HG03460 (cell line): ENCODE results near the gene LRBA.
"Not testable (repeated sequence)": the region's sequence is repeated elsewhere in the genome, so short reads cannot be mapped to it uniquely, and the experiment has no call there.

Source experiments
- ATAC-seq: cut with Tn5 transposase; IDR thresholded peaks from one replicate; pipeline ENCODE4 v1.9.1; 2021; ENCODE audit not compliant: unreplicated experiment

LRBA gene, protein sequence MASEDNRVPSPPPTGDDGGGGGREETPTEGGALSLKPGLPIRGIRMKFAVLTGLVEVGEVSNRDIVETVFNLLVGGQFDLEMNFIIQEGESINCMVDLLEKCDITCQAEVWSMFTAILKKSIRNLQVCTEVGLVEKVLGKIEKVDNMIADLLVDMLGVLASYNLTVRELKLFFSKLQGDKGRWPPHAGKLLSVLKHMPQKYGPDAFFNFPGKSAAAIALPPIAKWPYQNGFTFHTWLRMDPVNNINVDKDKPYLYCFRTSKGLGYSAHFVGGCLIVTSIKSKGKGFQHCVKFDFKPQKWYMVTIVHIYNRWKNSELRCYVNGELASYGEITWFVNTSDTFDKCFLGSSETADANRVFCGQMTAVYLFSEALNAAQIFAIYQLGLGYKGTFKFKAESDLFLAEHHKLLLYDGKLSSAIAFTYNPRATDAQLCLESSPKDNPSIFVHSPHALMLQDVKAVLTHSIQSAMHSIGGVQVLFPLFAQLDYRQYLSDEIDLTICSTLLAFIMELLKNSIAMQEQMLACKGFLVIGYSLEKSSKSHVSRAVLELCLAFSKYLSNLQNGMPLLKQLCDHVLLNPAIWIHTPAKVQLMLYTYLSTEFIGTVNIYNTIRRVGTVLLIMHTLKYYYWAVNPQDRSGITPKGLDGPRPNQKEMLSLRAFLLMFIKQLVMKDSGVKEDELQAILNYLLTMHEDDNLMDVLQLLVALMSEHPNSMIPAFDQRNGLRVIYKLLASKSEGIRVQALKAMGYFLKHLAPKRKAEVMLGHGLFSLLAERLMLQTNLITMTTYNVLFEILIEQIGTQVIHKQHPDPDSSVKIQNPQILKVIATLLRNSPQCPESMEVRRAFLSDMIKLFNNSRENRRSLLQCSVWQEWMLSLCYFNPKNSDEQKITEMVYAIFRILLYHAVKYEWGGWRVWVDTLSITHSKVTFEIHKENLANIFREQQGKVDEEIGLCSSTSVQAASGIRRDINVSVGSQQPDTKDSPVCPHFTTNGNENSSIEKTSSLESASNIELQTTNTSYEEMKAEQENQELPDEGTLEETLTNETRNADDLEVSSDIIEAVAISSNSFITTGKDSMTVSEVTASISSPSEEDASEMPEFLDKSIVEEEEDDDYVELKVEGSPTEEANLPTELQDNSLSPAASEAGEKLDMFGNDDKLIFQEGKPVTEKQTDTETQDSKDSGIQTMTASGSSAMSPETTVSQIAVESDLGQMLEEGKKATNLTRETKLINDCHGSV (N-terminal part only)

DNA sequence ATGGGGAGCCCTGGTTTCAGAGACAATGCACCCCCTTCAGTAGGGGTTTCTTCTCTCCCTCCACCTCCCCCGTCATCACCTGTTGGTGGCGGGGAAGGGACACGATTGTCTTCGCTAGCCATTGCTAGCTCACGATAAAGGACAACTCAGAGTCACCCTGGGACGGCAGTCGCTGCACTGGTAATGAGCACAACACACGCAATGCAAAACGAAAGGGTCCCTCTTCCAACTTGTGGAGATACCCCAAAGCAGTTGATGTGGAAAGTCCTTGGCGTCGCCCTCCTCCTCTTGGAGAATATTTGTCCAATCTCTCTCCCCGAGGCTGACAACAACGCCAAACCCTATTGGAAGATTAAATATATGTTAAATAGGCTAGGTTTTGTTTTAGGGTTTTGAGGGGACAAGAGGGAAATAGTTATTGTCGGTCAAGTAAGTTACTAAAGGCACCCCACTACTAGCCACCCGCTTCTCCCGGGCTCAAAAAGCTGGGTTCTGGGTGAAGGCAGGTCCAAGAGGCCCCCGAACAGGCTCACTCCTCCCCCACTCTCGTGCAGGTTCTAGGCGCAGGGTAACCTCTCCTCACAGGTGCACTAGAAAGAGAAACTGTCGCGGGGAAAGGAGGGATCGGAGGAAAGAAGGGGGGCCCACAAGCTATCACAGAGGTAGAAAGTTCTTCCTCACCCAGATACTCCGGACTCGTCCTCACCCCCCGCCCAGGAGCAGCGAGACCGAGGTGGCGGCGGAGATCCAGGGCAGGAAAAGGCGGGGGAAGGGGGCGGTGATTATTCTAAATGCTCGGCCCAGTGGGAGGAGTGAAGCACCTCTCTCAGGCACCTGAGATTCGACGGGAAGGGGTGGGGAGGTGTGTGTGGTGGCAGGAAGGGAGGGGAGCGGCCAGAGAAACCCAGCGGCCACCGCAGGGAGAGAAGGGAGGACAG is at the start of gene LRBA:
LRBA (minus strand) TSS at position 764 of the 938 bp plus-strand sequence; CDS start at position 122, 642 bp downstream.
- peak; percentile 72 for ATAC-seq

DNA sequence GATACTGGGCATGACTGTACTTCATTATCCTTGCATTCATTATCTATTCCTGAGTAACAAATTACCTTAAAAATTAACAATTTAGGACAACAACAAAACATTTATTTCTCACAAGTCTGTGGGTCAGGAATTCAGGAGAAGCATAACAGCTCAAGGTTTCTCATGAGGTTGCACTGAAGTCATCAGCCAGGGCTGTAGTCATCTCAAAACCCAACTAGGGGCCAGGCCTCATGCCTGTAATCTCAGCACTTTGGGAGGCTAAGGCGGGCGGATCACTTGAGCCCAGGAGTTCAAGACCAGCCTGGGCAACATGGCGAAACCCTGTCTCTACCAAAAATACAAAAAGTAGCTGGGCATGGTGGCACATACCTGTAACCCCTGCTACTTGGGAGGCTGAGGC is 48.1 kb upstream of the LRBA start:
- not testable (repeated sequence) for ATAC-seq

DNA sequence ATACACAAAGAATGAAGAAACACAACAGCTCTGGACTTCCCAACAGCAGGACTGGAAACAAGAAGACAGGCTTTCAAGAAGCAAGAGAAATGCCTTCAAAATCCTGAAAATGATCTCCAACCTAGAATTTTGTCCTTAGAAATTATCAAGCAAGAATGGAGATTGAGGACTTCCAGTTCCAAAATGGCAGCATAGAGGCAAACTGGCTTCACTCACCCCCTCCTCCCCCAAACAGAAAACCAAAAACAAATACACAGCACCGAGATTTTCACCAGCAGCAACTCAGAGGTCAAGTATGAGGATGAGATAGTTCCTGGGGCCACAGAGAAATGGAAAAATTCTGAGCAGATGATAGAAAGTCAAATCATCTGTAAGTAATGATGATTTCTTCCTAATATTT is 40.5 kb upstream of the LRBA start:
- ATAC-seq: no peak

DNA sequence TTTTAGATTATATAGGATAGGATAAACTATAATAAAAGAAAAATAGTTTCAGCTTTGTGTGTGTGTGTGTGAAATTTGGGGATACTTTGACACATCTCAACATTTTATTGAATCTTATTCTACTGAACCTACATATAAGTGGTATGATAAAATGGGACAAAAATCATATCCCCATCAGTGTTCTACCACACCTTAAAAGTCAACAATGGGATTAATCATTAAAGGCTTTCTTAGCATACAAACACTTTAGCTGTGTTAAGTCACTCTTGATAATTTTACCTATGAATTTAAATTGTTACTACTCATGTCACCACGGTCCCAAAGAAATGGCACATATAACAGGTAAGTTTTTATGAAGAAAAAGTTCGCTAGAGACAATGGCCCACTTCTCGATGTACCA is 37.7 kb upstream of the LRBA start:
- no peak for ATAC-seq

DNA sequence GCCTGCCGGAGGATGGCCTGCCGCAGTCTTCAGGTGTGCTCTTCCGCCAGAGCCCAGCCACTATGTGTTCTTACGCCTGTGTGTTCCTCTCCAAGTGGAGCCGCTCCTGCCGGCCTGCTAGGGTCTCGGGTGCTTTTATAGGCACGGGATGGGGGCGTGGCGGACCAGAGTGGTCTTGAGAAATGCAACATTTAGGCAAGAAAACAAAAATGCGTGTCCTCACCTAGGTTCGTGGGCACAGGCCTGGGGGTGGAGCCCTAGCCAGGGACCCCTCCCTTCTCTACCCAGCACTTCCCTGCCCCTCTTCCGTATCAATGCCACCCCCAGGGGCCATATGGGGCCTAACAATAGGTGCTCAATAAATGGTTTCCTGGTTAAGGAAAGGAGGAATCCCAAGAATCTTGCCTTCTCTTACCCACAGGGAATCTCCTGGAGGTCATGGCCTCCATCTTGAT is 34.4 kb upstream of the LRBA start:
- ATAC-seq: no peak

DNA sequence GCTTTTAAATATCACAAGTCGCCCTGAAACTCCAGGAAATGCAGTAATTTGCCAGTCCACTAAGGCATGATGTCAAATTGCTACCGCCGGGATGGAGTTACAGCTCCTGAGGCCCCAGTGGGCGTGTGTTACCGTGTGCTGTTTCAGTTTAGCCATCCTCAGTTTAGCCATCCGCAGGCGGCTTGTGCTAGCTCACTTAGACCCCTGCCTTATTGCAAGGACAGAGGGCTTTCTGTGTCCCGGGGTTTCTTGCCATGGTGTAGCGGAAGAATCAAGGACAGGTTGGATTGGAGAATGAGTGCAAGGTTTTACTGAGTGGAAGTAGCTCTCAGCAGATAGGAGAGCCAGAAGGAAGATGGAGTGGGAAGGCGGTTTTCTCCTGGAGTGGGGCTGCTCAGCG is 33.8 kb upstream of the LRBA start:
- ATAC-seq: no peak

DNA sequence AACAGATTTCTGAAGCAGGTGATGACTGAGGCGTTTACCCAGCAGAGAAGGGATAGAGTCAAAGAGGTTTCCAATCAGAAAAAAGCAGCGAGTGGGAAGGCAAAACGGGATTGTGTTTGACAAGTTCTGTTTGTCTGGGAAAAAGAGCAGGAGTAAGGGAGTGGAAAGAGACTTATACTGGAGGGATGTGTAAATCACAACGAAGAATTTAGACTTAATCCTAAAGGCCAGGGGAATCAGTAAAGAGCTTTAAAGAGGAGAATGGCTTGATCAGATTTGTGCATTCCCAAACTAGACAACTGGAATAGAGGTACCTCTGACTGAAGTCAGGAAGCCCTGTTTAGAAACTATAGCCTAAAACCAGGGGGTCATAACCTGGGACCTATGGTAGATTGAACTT is 31.5 kb upstream of the LRBA start:
- no peak for ATAC-seq

DNA sequence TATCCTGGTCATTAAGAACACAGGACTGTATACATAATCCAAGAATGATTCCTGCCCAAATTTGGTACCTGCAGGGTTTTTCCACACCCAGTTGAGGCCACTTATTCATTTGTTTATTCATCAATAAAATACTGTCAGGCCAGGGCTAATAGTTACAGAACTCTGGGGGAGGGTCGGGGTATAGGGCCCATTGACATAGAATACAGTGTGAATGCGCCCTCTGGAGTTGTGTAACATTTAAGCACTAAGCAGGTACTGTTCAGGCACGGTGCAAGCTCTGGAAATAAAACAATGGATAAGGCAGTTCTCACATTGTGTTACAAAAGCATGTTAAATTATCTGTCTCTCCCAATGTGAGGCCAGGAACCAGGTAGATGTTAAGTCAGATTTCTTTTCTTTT is 30.8 kb upstream of the LRBA start:
- no peak for ATAC-seq

DNA sequence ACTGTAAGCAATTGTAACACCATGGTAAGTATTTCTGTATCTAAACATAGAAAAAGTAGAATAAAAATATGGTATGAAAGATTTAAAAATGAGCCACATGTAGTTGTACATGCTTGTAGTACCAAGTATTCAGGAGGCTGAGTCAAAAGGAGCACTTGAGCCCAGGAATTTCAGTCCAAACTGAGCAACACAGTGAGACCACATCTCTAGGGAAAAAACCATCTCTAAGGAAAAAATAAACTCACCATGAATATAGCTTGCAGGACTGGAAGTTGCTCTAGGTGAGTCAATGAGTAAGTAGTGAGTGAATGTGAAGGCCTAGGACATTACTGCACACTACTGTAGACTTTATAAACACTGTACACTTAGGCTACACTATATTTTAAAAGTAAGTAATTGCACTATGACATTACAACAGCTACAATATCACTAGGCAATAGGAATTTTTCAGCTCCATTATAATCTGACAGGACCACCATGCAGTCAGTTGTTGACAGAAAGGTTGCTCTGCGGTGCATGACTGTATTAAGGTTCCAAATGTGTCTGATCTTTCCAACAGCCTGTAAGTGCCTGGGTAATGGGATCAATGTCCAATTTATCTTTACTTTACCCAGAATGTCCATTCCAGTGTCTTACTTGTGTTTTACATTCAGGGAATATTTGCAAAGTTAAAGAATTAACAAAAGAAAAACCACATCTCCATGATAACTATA is 28.9 kb upstream of the LRBA start:
- ATAC-seq: no peak

DNA sequence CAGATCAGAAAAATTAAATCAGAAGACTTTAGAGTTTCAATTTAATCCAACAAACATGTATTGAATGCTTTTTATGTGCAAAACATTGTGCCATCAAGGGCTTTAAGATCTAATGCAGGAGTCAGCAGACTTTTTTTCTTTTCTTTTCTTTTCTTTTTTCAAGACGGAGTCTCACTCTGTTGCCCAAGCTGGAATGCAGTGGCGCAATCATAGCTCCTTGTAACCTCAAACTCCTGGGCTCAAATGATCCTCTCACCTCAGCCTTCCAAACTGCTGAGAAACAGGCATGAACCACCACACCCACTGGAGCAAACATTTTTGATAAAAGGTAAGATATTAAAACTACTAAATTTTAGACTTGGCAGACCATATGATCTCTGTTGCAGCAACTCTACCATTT is 24.6 kb upstream of the LRBA start:
- no peak for ATAC-seq

DNA sequence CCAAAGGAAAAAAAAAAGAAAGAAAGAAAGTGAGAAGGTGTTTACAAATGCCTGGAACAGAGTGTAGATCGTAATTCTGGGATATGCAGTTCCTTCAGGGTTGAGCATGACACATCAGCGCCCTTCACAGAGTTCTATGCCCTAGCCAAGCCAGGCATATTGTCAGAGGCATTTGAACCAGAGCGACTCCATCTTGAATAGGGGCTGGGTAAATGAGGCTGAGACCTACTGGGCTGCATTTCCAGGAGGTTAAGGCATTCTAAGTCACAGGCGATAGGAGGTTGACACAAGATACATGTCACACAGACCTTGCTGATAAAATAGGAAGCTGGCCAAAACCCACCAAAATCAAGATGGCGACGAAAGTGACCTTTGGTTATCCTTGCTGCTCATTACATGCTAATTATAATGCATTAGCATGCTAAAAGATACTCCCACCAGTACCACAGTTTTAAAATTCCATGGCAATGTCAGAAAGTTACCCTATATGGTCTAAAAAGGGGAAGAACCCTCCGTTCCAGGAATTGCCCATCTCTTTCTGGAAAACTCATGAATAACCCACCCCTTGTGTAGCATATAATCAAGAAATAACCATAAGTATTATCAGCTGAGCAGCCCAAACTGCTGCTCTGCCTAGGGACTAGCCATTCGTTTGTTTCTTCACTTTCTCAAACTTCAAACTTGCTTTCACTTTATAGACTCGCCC is 23.5 kb upstream of the LRBA start:
- ATAC-seq: no peak

DNA sequence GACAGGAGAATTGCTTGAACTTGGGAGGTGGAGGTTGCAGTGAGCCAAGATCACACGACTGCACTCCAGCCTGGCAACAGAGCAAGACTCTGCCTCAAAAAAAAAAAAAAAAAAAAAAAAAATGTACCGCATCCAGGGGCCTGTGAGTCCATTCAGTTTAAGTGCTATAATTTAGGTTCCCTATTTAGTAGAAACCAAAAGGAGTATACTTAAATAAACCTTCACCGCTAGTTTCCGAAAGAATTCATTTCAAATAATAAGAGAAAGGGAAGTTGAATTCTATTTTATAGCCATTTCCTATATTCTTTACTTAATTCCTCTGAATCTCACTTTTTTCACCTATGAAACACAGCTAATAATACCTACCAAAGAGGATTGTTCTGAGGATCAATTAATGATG is 20.8 kb upstream of the LRBA start:
- ATAC-seq: no peak

DNA sequence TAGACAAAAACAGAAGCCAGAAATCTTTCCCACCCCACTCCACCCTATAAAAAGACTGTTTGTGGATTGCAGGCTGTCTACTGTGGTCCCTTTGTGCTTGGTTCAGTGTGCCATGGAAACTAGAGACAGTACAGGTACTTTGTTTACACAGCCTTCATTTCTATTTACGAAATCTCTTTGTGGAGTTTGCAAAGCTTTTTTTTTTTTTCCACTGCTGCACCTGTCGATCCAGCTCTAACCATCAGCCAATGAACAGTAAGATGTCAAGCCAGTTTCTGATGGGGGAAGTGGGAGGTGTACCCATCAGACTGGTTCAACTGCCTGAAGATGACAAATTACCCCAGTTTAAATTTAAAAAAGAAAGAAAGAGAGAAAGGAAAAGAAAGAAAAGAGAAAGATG is 20.2 kb upstream of the LRBA start:
- no peak for ATAC-seq

DNA sequence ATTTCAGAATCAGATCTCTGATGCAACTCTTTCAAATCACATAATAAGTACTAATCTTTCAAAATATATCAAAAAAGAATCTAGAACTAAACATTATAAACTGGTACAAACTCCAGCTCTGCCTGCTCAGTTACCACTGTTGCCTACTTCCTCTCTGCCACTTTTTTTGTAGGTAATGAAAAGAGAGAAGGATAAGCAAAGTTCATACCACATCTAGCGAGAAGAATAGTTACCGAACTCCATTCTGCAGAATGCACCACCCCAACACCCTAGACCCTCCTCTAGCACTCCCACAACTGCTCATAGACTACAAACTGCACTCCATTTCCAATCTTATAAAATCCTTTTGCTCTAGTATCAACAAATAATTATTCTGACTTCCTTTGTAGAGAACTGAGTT is 19.7 kb upstream of the LRBA start:
- ATAC-seq: no peak

DNA sequence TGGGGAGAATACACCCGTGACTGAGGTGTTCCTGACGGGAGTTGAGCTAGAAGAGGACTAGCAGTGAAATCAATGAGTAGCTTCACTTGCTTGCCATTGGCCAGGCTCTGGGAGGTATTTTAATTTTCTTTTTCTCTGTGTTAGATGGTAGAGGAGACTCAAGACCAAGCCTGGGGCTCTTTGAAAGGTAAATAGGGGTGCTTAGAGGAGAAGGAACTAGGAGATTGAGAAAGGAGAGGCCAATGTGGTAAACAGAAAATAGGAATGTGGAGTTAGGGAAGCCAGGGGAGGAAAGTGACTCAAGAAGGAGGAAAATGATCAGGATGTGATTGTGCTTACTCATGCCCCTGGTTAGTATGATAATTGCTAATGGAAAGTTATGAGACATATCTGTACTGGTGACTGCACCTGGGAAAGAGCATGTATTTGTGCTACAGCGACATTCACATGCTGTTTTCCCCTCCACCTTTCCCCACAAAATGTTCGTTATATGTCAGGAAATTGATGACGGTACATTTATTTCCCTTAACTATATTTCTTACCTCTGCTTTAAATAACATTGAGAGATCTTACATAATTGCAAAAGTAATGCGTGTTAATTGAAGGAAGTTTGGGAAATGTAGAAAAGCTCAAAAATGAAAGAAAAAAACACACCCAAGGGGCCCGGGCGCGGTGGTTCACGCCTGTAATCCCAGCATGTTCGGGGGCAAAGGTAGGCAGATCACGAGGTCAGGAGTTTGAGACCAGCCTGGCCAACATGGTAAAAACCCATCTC is 16.9 kb upstream of the LRBA start:
- peak; percentile 49 for ATAC-seq

DNA sequence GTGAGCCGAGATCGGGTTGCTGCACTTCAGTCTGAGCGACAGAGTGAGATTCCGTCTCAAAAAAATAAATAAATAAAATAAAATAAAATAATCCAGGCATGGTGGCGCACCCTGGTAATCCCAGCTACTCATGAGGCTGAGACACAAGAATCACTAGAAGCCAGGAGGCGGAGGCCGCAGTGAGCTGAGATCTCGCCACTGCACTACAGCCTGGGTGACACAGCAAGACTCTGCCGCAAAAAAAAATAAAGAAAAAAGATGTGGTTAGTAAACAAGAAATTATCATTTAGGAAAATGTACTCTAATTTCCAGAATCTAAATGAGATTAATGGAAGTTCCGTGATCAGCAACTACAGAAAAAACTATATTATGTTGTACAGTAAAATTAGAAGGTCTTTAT is 14.5 kb upstream of the LRBA start:
- ATAC-seq: no peak

DNA sequence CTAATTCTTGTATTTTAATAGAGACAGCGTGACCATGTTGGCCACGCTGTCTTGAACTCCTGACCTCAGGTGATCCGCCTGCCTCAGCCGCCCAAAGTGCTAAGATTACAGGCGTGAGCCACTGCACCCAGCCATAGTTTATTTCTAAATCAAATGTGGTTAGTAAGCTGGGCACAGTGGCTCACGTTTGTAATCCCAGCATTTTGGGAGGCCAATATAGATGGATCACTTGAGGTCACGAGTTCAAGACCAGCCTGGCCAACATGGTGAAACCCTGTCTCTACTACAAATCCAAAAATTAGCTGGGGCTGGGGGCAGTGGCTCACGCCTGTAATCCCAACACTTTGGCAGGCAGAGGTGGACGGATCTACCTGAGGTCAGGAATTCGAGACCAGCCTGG is 13.9 kb upstream of the LRBA start:
- ATAC-seq: not testable (repeated sequence)

DNA sequence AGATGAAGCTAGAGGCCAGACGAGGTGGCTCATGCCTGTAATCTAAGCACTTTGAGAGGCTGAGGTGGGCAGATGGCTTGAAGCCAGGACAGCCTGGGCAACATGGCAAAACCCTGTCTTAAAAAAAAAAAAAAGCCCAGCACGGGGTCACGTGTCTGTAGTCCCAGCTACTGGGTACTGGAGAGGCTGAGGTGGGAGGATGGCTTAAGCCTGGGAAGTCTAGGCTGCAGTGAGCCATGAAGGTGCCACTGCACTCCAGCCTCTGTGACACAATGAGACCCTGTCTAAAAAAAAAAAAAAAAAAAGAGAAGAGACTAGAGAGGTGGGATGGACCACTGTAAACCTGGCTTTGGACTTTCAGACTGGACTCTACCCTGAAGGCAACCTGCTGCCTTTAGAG is 10.7 kb upstream of the LRBA start:
- ATAC-seq: no peak
